H54 (cell line): ENCODE measurements around the gene LRMDA.
"Not testable (repeated sequence)": the region's sequence is repeated elsewhere in the genome, so short reads cannot be mapped to it uniquely, and the experiment has no call there.

Source experiments
- DNase-seq: peaks from one replicate; pipeline ENCODE4 v3.0.0; 2011; ENCODE audit warnings: low spot score, mixed read lengths; ENCODE audit not compliant: insufficient read length
- FAIRE-seq: peaks from 3 replicates; lab custom pipeline; 2011; peaks lifted over from hg19 to GRCh38; lab: Jason Lieb, UNC
- POLR2A ChIP-seq: IDR thresholded peaks from 2 replicates; pipeline ENCODE4 v1.6.1; 2011; ENCODE audit warnings: low read depth, mild to moderate bottlenecking, low read length

Gene LRMDA

GRCh38 chr10:76576276-76576962 lies 1145.0 kb downstream of the LRMDA start:
- FAIRE-seq (peak; percentile 90), DNase-seq (no peak)
- no peak for TF ChIP-seq POLR2A

- no peak for TF ChIP-seq POLR2A
- no peak for DNase-seq
- FAIRE-seq, result peak; percentile 6
These were observed 1146.0 kb downstream of the LRMDA start for GRCh38 chr10:76577455-76577854.

GRCh38 chr10:76581506-76582256 lies 1150.3 kb downstream of the LRMDA start:
- TF ChIP-seq POLR2A, result no peak
- no peak for FAIRE-seq

GRCh38 chr10:76582531-76582930 lies 1151.1 kb downstream of the LRMDA start:
- FAIRE-seq, result peak; percentile 38
- no peak for DNase-seq
- TF ChIP-seq POLR2A, result no peak

More at GRCh38 chr10:76581506-76582256, 1150.3 kb downstream of the LRMDA start:
- DNase-seq, result no peak

GRCh38 chr10:76583711-76584161 lies 1152.3 kb downstream of the LRMDA start:
- no peak for TF ChIP-seq POLR2A
- DNase-seq (peak; percentile 53), FAIRE-seq (peak; percentile 92)

- DNase-seq, FAIRE-seq: not testable (repeated sequence)
These were observed 1153.0 kb downstream of the LRMDA start for GRCh38 chr10:76584466-76584865.
